Small intestine (tissue), 16 donors: ENCODE data around the gene C3orf80. TPM values are rescaled to one million over a fixed set of nuclear protein-coding genes. Genes with fewer than 3 reads are reported as not detected.
"Not testable (repeated sequence)": the region's sequence is repeated elsewhere in the genome, so short reads cannot be mapped to it uniquely, and the experiment has no call there.

Experiments
- DNase-seq, 2 donors: peaks; one replicate each; pipeline versions ENCODE4 v3.0.0 to v3.0.0-alpha.2; 2013
- FAIRE-seq: peaks from 2 replicates; lab custom pipeline; 2012; peaks lifted over from hg19 to GRCh38; lab: Jason Lieb, UNC
- H3K27ac ChIP-seq, 3 donors: one replicate each; pipeline ENCODE4 v1.5.1; 2013; ENCODE audit warnings: low read length in 2 of 3, mild to moderate bottlenecking in 2 of 3, control low read depth in 1 of 3, inconsistent platforms in 1 of 3, low read depth in 1 of 3, moderate library complexity in 1 of 3
- H3K27me3 ChIP-seq, 3 donors: one replicate each; pipeline ENCODE4 v1.6.1; 2013; ENCODE audit warnings: low read length in 3 of 3, inconsistent platforms in 1 of 3; ENCODE audit not compliant: control insufficient read depth in 3 of 3, insufficient read depth in 3 of 3
- H3K36me3 ChIP-seq, 3 donors: one replicate each; pipeline ENCODE4 v1.6.1; 2013; ENCODE audit warnings: low read length in 3 of 3, inconsistent platforms in 1 of 3, low read depth in 1 of 3, mild to moderate bottlenecking in 1 of 3, moderate library complexity in 1 of 3; ENCODE audit not compliant: control insufficient read depth in 3 of 3, insufficient read depth in 2 of 3
- H3K4me1 ChIP-seq, 3 donors: one replicate each; pipeline ENCODE4 v1.6.1; 2013; ENCODE audit warnings: low read length in 2 of 3, inconsistent platforms in 1 of 3, low read depth in 1 of 3, mild to moderate bottlenecking in 1 of 3, moderate library complexity in 1 of 3; ENCODE audit not compliant: control insufficient read depth in 3 of 3, insufficient read depth in 2 of 3
- H3K4me3 ChIP-seq, 3 donors: one replicate each; pipeline ENCODE4 v1.5.1; 2013; ENCODE audit warnings: low read length in 3 of 3, control low read depth in 1 of 3, inconsistent platforms in 1 of 3, low read depth in 1 of 3, mild to moderate bottlenecking in 1 of 3, moderate library complexity in 1 of 3
- H3K9me3 ChIP-seq, 2 donors: one replicate each; pipeline ENCODE4 v1.6.1; 2013; ENCODE audit warnings: low read depth in 1 of 2, low read length in 1 of 2; ENCODE audit not compliant: control insufficient read depth in 2 of 2, insufficient read depth in 1 of 2
- WGBS, 3 donors: extraction: QIAGEN DNeasy Blood & Tissue Kit; methylation state at CpG; one replicate each; pipeline ENCODE4 v1.1.7; 2013; 5-methylcytosine and 5-hydroxymethylcytosine counted together
- long read RNA-seq, 10 donors: transcript quantifications; one replicate each; lab custom pipeline, GENCODE V29; 2026
- polyA plus RNA-seq, 4 donors: library from polyadenylated mRNA; stranded (reverse) in 3 of 4; unstranded in 1 of 4; fragments of 200-250 nt in 3 of 4; fragments of 120-200 nt in 1 of 4; gene quantifications; one replicate each; pipeline versions ENCODE4 v1.2.1 to v1.2.3, GENCODE V29; 2013
- donor health status: healthy with polysubstance abuse.
- donor health status: control.
- donor health status: control.
- donor health status: Bipolar disorder and iron deficiency.
- donor health status: healthy.

C3orf80 gene
- under 1 TPM in 3 of 4 donors, not detected in 1; 0.54 to 0.92 (median 0.86) TPM for polyA plus RNA-seq
- long read RNA-seq, donor 1 = 0 reads
- long read RNA-seq, donor 2 = 0 reads
- long read RNA-seq, donor 3, partial matches to known transcripts = 0 of 2 reads
- long read RNA-seq, donor 3, other reads (novel, unspliced or antisense) = 0 of 2 reads
- long read RNA-seq, donor 4, partial matches to known transcripts = 0 of 1 reads
- long read RNA-seq, donor 4, other reads (novel, unspliced or antisense) = 0 of 1 reads
- long read RNA-seq, donor 5 = 0 reads
- long read RNA-seq, donor 6 = 0 reads
- long read RNA-seq, donor 7 = 0 reads
- long read RNA-seq, donor 8, partial matches to known transcripts = 0 of 1 reads
- long read RNA-seq, donor 8, other reads (novel, unspliced or antisense) = 0 of 1 reads
- long read RNA-seq, donor 9 = 0 reads
- long read RNA-seq, donor 10, partial matches to known transcripts = 0 of 2 reads
- long read RNA-seq, donor 10, other reads (novel, unspliced or antisense) = 0 of 2 reads

GRCh38 chr3:160225176-160226025, at the start of gene C3orf80:
C3orf80 (plus strand) TSS chr3:160225422; CDS start chr3:160225636, 214 bp downstream.
- Histone ChIP-seq H3K36me3 (no peaks in the 10 kb centered on the region), H3K4me3 (peak within 1 kb of the TSS; percentile 38 to 52 (median 44)), H3K27ac (no peak within 1 kb of the TSS), H3K9me3 (peaks cover 0 to 3% of the 10 kb centered on the region in 2 donors), H3K4me1 (peaks cover 0 to 15% (median 0%) of the 10 kb centered on the region in 3 donors), H3K27me3 (peaks cover 6 to 37% (median 16%) of the 10 kb centered on the region in 3 donors)
- DNase-seq (peak; percentile 41 to 73), FAIRE-seq (no peak)
- 0% methylated on average over 57 to 104 of the region's 104 CpGs for WGBS, 3 donors

- Histone ChIP-seq H3K27ac (no peak overlapping the region), H3K4me3 (no peak overlapping the region), H3K36me3 (no peaks in the 10 kb centered on the region), H3K27me3 (no peaks in the 10 kb centered on the region), H3K4me1 (peaks cover 0 to 10% (median 0%) of the 10 kb centered on the region in 3 donors), H3K9me3 (peaks cover 0 to 3% of the 10 kb centered on the region in 2 donors)
- DNase-seq (no peak), FAIRE-seq (no peak)
Observed at GRCh38 chr3:160176923-160177322, 48.3 kb upstream of the C3orf80 start.

GRCh38 chr3:160178661-160179060, 46.6 kb upstream of the C3orf80 start:
- not testable (repeated sequence) for H3K4me1 ChIP-seq, H3K4me3 ChIP-seq, H3K36me3 ChIP-seq, H3K9me3 ChIP-seq, H3K27ac ChIP-seq, H3K27me3 ChIP-seq, FAIRE-seq, DNase-seq
- 94 to 97% (median 95%) methylated on average over 7 to 34 of the region's 35 CpGs for WGBS, 3 donors

GRCh38 chr3:160179403-160179802, 45.8 kb upstream of the C3orf80 start:
- H3K9me3 ChIP-seq, H3K4me1 ChIP-seq, H3K36me3 ChIP-seq, FAIRE-seq, H3K27me3 ChIP-seq, DNase-seq, H3K4me3 ChIP-seq, H3K27ac ChIP-seq: not testable (repeated sequence)
- WGBS, 3 donors = 85 to 93% (median 86%) methylated on average over 2 to 4 of the region's 4 CpGs

- DNase-seq = no peak
- FAIRE-seq = no peak
- H3K27me3 ChIP-seq = no peaks in the 10 kb centered on the region
- 80 to 100% (median 92%) methylated on average over 2 of the region's 2 CpGs for WGBS, 3 donors
- no peak overlapping the region for H3K27ac ChIP-seq
- no peaks in the 10 kb centered on the region for H3K36me3 ChIP-seq
- H3K4me3 ChIP-seq = no peak overlapping the region
- peaks cover 0 to 12% (median 0%) of the 10 kb centered on the region in 3 donors for H3K4me1 ChIP-seq
- H3K9me3 ChIP-seq = peaks cover 0 to 3% of the 10 kb centered on the region in 2 donors
Observed at GRCh38 chr3:160179906-160180305, 45.3 kb upstream of the C3orf80 start.

GRCh38 chr3:160180581-160181216, 44.5 kb upstream of the C3orf80 start:
- Histone ChIP-seq H3K4me3 (no peak overlapping the region), H3K27me3 (no peaks in the 10 kb centered on the region), H3K4me1 (peaks cover 0 to 19% (median 2%) of the 10 kb centered on the region in 3 donors), H3K9me3 (peaks cover 0 to 3% of the 10 kb centered on the region in 2 donors), H3K27ac (peak overlapping the region in 1 of 3 donors; percentile 34), H3K36me3 (no peaks in the 10 kb centered on the region)
- DNase-seq (peak in 1 of 2 donors; percentile 33), FAIRE-seq (no peak)
- 22 to 39% (median 28%) methylated on average over 11 of the region's 11 CpGs for WGBS, 3 donors

- Histone ChIP-seq H3K9me3 (peaks cover 0 to 5% of the 10 kb centered on the region in 2 donors), H3K27me3 (no peaks in the 10 kb centered on the region), H3K36me3 (no peaks in the 10 kb centered on the region), H3K4me1 (peaks cover 2 to 32% (median 5%) of the 10 kb centered on the region in 3 donors), H3K27ac (no peak overlapping the region), H3K4me3 (no peak overlapping the region)
- WGBS, 3 donors = 82 to 89% (median 84%) methylated on average over 4 of the region's 4 CpGs
- no peak for DNase-seq
- FAIRE-seq = no peak
Observed at GRCh38 chr3:160183345-160184076, 41.7 kb upstream of the C3orf80 start.
